SKM-1 treated with dmso at 0.1 percent for 144 hours (cell line): Measurements from ENCODE around the gene DKC1.

Source experiments
- DNase-seq: peaks from one replicate; lab custom pipeline; 2025; ENCODE audit not compliant: unreplicated experiment; lab: John Stamatoyannopoulos, UW

DKC1 gene

DNA sequence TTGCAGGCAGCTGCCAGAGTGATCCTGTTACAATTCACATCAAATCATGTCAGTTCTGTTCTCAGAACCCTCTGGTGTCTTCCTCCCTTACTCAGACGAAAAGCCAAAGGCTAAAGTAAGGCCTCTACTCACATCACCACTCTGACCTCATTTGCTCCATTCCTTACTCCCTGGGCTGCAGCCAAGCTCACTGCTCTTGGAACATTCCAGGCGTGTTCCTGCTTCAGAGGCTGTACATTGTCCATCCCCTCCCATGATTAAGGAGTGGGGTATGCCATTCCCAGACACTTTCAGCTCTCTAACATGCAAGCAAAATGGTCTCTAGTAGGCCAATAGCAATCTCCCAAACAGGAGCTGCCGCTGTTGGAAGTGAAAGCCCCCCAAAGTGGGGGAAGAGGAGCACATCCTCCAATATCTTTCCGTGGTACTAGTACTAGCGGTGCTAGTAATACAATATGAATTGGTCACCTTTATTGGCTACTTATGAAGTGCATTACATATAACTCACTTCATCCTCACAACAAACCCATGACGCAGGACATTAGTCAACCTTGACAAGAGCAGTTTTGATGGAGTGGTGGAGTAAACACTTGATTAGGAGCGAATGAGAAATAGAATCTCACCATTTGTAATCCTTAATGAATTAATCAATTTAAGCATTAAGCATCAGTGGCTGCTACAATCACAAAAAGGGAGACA is 26.8 kb upstream of the DKC1 start:
- no peak for DNase-seq

GRCh38 chrX:154737136-154737535 is 25.5 kb upstream of the DKC1 start:
- DNase-seq, result no peak

- DNase-seq, result no peak
Measured at GRCh38 chrX:154738011-154738738, 24.5 kb upstream of the DKC1 start.

DNA sequence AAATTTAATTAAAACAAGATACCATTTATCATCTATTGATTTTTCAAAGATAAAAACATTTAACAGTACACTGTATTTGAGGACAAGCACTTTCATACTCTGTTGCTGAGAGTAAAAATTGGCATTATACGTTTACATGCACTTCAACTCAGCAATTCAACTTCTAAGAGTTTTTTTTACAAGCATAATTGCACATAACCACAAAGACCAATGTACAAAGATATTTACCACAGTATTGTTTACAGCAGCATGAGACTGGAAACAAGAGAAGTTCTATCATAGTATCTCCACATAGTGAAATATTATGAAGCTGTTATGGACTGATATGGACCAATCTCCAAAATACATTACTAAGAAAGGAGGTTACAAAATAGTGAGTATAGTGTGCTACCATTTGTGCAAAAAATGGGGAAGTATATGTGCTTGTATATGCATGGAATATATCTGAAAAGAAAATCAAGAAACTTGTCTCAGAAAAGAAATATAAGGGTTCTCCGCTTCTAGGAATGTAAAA is 22.7 kb upstream of the DKC1 start:
- DNase-seq, result no peak

- DNase-seq, result no peak
Measured at GRCh38 chrX:154742613-154743012, 20.1 kb upstream of the DKC1 start.

DNA sequence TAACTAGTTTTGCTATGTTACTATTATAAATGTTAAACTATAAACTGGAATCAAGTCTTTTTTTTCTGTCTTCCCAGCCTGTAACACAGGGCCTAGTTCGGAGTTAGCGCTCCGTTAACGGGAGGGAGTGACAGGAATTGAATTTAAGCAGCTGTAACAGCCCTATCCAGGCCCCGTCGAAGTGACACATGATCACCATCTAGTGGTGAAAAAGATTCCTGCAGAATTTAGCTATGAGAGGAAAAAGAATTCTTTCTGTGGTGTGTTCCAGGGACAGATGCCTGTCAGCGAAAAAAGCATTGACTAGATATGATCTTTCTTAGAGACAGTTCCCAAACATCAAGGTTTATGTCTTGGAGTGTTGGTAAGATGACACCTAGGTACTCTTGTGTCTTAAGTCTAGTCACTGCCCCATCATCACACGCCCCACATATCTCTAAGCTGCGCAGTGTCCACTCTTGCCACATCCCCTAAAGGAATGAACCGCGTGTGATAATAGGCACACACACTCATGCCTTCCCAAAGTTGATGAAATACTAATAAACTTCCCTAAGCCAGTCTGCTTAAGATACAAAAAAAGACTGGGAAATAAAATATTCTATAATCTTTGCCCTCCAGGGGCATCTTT is 13.8 kb upstream of the DKC1 start:
- DNase-seq, result peak; percentile 41

- no peak for DNase-seq
Measured at GRCh38 chrX:154749856-154750255, 12.8 kb upstream of the DKC1 start.

DNA sequence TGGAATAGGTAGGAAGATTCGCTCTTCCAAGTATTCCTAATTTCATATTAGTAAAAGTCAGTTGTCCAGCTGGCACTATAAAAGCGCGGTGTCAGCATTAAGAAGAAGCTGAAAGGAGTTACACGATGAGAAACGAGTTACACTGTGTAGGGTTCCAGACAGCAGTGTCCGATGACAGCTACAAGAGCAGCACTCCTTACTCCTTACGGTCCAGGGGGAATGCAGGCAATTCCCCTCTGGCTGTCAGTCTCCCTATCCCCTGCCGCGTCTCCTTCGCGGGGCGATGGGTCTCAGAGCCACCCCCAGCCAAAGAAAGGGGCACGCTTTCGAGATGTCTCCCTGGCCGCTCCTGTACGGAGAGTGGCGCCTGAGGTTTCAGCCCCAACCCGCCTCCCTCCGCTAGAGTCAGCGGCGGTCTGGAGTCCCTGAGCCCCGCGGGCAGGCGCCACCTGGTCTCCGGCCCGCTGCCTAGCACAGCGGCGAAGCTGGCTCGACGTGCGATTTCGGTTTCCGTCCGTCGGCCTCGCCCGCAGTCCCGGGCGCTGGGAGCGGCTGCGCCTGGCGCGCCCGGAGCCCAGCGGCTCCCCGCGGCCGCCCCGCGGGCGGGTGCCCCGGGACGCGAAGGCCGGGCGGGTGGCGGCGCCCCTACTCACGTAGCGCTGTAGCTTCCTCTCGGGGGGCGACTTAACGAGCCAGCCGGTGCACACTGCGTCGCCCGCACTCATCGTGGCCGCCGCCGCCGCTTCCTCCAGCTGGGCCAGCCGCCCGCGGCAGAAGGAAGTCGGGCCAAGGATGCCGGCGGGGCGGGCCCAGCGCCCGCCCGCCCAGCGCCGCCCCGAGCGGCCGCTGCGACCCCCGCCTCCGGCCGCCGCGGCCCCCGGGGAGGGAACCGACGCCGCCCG is 12.1 kb upstream of the DKC1 start, which contains the start of gene GAB3:
GAB3 (minus strand) TSS at position 777 of the 902 bp plus-strand sequence; CDS start at position 725, 52 bp downstream.
- peak; percentile 4 for DNase-seq

DNA sequence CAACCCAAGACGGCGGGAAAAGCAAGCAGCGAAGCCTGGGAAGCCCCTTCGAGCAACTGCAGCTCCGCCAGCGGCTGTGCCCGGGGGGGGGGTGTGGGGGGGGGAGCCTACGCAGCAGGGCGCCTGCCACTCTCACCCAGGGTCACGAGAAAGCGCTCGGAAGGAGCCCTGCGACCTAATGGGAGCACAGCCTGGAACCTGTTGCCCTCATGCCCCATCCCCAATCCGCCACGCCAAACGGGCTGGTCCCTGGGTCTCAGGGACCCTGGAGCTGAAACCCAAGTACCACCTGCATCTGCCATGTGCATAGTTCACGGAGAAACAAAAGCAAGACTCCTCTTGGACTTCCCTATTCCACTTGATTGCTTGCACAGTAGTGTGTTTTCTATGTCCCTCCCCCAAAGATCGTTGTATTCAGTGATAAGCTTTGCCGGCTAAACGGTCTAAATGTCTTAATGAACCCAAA is 11.4 kb upstream of the DKC1 start:
- DNase-seq, result peak; percentile 28

GRCh38 chrX:154751669-154752271 is 10.9 kb upstream of the DKC1 start:
- no peak for DNase-seq

GRCh38 chrX:154758696-154759095 is 4.0 kb upstream of the DKC1 start:
- no peak for DNase-seq

DNA sequence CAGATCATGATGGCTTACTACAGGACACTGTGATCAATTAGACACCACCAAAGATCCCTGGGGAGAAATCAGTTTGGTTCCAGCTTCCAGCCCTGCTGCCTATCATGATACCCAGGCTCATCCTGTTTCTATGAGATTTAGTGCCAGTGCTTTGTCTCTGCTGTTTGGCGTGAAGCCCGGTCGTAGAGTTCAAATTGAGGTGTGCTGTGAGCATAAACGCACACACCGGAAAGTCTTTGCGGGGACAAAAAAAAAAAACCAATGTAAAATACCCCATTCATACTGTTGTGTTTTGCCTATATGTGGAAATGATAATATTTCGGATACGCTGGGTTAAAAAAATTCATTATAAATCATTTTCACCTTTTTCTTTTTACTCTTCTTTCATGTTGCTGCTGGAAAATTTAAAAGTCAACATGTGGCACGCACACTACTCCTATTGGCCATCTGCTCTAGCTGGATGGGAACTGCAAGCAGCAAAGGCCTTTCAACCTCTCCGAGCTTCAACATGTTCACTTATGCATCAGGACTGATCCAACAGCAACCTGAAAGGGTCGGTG is 607 bp upstream of the DKC1 start:
- no peak for DNase-seq

DNA sequence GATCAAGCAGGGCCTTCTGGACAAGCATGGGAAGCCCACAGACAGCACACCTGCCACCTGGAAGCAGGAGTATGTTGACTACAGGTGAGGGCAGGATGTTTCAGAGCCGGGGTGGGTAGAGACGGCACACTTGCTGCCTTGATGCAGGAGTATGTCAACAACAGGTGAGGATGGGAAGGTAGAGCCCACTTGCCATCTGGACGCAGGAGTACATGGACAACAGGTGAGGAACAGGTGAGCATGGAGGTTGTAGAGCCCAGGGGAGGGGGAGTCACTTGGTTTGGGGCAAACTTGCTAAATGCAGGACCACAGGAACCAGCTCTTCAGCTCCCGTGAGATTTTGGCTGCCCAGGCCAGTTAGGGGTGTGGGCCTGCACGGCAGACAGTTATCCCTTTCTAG is 12.0 kb downstream of the DKC1 start:
- DNase-seq, result no peak

DNA sequence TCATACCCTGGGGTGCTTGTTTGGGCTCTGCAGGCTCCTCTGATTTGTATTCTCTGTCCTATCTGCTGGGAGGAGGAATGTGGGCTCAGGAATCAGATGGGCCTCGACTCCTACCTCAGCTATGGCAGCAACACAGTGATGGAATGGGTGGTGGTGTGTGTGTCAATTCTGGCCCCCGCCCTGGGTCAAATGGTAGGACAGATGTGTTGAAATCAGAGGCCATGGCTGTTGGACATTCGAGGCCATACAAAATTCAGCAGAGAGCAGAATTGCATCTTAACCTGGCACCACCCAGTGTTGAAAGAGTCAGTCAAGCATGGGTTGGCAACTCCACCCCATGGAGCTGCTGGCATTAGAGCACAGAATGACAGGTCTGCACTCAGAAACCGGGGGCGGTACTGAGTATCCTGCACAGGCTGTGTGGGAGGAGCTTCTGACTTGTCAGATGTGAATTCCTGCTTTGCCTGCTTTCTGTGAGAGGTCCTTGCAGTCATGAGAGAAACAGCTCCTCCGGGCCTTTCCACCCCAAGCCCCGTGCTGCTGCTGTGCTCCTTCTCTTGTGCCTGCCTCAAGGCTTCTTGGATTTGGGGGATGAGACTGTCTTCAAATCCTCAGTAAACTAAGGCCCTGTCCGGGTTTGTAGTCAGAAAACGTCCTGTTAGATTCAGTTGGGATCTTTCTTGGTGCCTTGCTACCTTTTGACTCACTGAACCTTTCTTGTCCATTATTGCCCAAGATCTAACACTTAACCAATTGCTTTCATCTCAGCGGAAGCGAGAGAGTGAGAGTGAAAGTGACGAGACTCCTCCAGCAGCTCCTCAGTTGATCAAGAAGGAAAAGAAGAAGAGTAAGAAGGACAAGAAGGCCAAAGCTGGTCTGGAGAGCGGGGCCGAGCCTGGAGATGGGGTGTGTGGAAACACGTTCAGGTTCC is 13.0 kb downstream of the DKC1 start:
- DNase-seq, result no peak

- no peak for DNase-seq
Measured at GRCh38 chrX:154776753-154777152, 14.1 kb downstream of the DKC1 start.

- DNase-seq, result no peak
Measured at GRCh38 chrX:154779261-154779660, 16.6 kb downstream of the DKC1 start.

GRCh38 chrX:154780968-154781367 is 18.3 kb downstream of the DKC1 start:
- DNase-seq, result no peak

GRCh38 chrX:154784149-154784995 is 21.7 kb downstream of the DKC1 start:
- peak; percentile 14 for DNase-seq
